Neural crest cell (in vitro differentiated cells): ENCODE measurements around the gene CES3. TPM values are rescaled to one million over a fixed set of nuclear protein-coding genes. Genes with fewer than 3 reads are reported as not detected.

Experiments used
- DNase-seq: peaks from one replicate; pipeline ENCODE4 v3.0.0; 2021; ENCODE audit warnings: low read depth, mixed read lengths, low spot score
- H3K27ac Mint-ChIP-seq: one replicate; pipeline ENCODE4 v1.8.0; 2021; ENCODE audit warnings: mild to moderate bottlenecking, mixed read lengths; ENCODE audit not compliant: unreplicated experiment
- H3K27me3 Mint-ChIP-seq: 2 replicates; pipeline ENCODE4 v1.8.0; 2021; ENCODE audit warnings: low read depth, mild to moderate bottlenecking, mixed read lengths
- H3K36me3 Mint-ChIP-seq: 2 replicates; pipeline ENCODE4 v1.8.0; 2021; ENCODE audit warnings: low read depth, mild to moderate bottlenecking, mixed read lengths
- H3K4me1 Mint-ChIP-seq: 2 replicates; pipeline ENCODE4 v1.8.0; 2021; ENCODE audit warnings: mixed read lengths
- H3K4me3 Mint-ChIP-seq: one replicate; pipeline ENCODE4 v1.8.0; 2021; ENCODE audit warnings: mild to moderate bottlenecking, mixed read lengths
- H3K9me3 Mint-ChIP-seq: 2 replicates; pipeline ENCODE4 v1.8.0; 2021; ENCODE audit warnings: mixed read lengths
- total RNA-seq: library from RNA; stranded (reverse); gene quantifications from 2 replicates; pipeline ENCODE4 v1.2.1, GENCODE V29; 2021
- TF ChIP-seq, protein P1 (sequence below): fragments of 200-600 bp; sonication (generic); conservative IDR thresholded peaks from 2 replicates; pipeline ENCODE4 v1.5.0; 2021; ENCODE audit warnings: antibody characterized with exemption, mild to moderate bottlenecking

The CES3 gene
- total RNA-seq, 1 donor from 2014 or later = 3.2 TPM

DNA sequence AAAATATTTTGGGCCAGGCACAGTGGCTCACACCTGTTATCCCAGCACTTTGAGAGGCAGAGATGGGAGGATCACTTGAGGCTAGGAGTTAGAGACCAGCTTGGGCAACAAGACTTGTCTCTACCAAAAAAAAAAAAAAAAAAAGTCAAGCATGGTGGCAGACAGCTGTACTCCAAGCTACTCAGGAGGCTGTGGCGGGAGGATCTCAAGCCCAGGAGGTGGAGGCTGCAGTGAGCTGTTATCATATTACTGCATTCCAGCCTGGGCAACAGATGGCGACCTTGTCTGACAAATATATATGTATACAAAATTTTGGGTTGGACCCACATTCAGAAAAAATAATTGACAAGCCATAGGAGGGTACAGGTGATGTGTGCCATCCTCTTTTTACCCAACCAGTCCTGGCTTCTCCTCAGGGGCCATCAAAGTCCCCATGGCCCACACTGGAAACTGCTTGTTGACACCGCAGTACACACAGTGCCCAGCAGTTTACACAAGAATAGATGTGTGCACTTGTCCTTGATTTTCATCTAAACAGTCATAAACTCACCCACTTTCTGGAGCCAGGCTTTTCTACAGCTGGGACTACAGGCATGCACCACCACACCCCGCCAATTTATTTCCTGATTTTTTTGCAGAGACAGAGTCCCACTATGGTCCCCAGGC, 24.0 kb upstream of the CES3 start:
- H3K9me3 Mint-ChIP-seq = no peaks in the 10 kb centered on the region
- no peaks in the 10 kb centered on the region for H3K27me3 Mint-ChIP-seq
- H3K4me1 Mint-ChIP-seq = peaks cover 45% of the 10 kb centered on the region
- no peaks in the 10 kb centered on the region for H3K36me3 Mint-ChIP-seq
- peak overlapping the region; percentile 70 for H3K4me3 Mint-ChIP-seq
- TF ChIP-seq, protein P1, sequence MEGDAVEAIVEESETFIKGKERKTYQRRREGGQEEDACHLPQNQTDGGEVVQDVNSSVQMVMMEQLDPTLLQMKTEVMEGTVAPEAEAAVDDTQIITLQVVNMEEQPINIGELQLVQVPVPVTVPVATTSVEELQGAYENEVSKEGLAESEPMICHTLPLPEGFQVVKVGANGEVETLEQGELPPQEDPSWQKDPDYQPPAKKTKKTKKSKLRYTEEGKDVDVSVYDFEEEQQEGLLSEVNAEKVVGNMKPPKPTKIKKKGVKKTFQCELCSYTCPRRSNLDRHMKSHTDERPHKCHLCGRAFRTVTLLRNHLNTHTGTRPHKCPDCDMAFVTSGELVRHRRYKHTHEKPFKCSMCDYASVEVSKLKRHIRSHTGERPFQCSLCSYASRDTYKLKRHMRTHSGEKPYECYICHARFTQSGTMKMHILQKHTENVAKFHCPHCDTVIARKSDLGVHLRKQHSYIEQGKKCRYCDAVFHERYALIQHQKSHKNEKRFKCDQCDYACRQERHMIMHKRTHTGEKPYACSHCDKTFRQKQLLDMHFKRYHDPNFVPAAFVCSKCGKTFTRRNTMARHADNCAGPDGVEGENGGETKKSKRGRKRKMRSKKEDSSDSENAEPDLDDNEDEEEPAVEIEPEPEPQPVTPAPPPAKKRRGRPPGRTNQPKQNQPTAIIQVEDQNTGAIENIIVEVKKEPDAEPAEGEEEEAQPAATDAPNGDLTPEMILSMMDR = no peak
- DNase-seq = no peak
- no peak overlapping the region for H3K27ac Mint-ChIP-seq

DNA sequence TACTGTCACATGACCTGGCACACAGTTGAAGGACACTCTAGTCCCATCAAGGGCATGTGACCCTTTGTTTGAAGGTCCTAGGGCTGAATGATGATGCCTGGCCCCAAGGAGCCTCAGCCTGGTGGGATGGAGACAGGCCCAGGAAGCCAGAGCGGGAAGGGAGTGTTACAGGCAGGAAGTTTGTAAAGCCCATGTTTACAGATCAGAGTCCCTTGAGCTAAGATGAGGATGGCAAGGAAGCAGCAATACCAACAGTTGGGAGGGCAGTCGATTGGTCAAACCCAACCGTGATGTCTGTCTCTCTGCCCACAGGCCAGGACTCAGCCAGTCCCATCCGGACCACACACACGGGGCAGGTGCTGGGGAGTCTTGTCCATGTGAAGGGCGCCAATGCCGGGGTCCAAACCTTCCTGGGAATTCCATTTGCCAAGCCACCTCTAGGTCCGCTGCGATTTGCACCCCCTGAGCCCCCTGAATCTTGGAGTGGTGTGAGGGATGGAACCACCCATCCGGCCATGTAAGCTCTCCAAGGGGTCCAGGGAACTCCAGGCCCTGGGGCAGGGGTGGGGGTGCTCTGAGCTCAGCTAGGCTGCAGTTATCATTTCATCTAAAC, 23.2 kb upstream of the CES3 start:
- H3K4me3 Mint-ChIP-seq = peak overlapping the region; percentile 70

GRCh38 chr16:66939366-66939765, 21.7 kb upstream of the CES3 start:
- peaks cover 4% of the 10 kb centered on the region for H3K36me3 Mint-ChIP-seq
- no peak for DNase-seq
- peaks cover 23% of the 10 kb centered on the region for H3K4me1 Mint-ChIP-seq
- TF ChIP-seq, protein P1 = no peak
- no peaks in the 10 kb centered on the region for H3K27me3 Mint-ChIP-seq
- no peaks in the 10 kb centered on the region for H3K9me3 Mint-ChIP-seq
- no peak overlapping the region for H3K27ac Mint-ChIP-seq
- H3K4me3 Mint-ChIP-seq = no peak overlapping the region

More for the DNA sequence above, 23.2 kb upstream of the CES3 start:
- Mint-ChIP-seq H3K9me3 (no peaks in the 10 kb centered on the region), H3K4me1 (peaks cover 38% of the 10 kb centered on the region), H3K27ac (no peak overlapping the region), H3K36me3 (peaks cover 2% of the 10 kb centered on the region), H3K27me3 (no peaks in the 10 kb centered on the region)
- TF ChIP-seq, protein P1 = no peak
- DNase-seq = no peak

- Mint-ChIP-seq H3K27ac (no peak overlapping the region), H3K9me3 (no peaks in the 10 kb centered on the region), H3K27me3 (no peaks in the 10 kb centered on the region), H3K36me3 (peaks cover 4% of the 10 kb centered on the region), H3K4me3 (no peak overlapping the region), H3K4me1 (peaks cover 19% of the 10 kb centered on the region)
- TF ChIP-seq, protein P1 = no peak
- no peak for DNase-seq
These were observed 20.8 kb upstream of the CES3 start for GRCh38 chr16:66940236-66940635.

- no peak overlapping the region for H3K27ac Mint-ChIP-seq
- H3K36me3 Mint-ChIP-seq = peaks cover 4% of the 10 kb centered on the region
- no peaks in the 10 kb centered on the region for H3K9me3 Mint-ChIP-seq
- peaks cover 5% of the 10 kb centered on the region for H3K27me3 Mint-ChIP-seq
- H3K4me1 Mint-ChIP-seq = no peaks in the 10 kb centered on the region
- TF ChIP-seq, protein P1 = no peak
- DNase-seq = no peak
- H3K4me3 Mint-ChIP-seq = no peak overlapping the region
These were observed 18.1 kb upstream of the CES3 start for GRCh38 chr16:66942981-66943380.
